Measurements from ENCODE around the gene INPP5D.

- TF ChIP-seq, protein P1, sequence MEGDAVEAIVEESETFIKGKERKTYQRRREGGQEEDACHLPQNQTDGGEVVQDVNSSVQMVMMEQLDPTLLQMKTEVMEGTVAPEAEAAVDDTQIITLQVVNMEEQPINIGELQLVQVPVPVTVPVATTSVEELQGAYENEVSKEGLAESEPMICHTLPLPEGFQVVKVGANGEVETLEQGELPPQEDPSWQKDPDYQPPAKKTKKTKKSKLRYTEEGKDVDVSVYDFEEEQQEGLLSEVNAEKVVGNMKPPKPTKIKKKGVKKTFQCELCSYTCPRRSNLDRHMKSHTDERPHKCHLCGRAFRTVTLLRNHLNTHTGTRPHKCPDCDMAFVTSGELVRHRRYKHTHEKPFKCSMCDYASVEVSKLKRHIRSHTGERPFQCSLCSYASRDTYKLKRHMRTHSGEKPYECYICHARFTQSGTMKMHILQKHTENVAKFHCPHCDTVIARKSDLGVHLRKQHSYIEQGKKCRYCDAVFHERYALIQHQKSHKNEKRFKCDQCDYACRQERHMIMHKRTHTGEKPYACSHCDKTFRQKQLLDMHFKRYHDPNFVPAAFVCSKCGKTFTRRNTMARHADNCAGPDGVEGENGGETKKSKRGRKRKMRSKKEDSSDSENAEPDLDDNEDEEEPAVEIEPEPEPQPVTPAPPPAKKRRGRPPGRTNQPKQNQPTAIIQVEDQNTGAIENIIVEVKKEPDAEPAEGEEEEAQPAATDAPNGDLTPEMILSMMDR (conservative IDR thresholded peaks at IDR 0.05; ENCODE audit: low read length) = no peak
- no peak for TF ChIP-seq EZH2phosphoT487 (IDR thresholded peaks at IDR 0.05; ENCODE audit: borderline replicate concordance, low read depth, low read length)
Observed at GRCh38 chr2:233041722-233042323, 18.3 kb upstream of the INPP5D start.

All from OCI-LY7 (cell line).